ENCODE measurements around the gene KCNIP2. TPM values are rescaled to one million over a fixed set of nuclear protein-coding genes. Genes with fewer than 3 reads are reported as not detected.
A peak's percentile ranks its signal among the peaks of the same experiment; 100 is the strongest.

Gene KCNIP2
- total RNA-seq, 1 experiment from 2014 or later = 8.5 TPM

GRCh38 chr10:101830322-101831168 is 13.1 kb downstream of the KCNIP2 start (continued):
- TF ChIP-seq FOSL1 (IDR thresholded peaks at IDR 0.05; ENCODE audit: low read depth) (no peak), ELF1 (IDR thresholded peaks at IDR 0.05; ENCODE audit: borderline replicate concordance, low read depth) (no peak), POLR2A (IDR thresholded peaks at IDR 0.05; ENCODE audit: borderline replicate concordance, extremely low read depth, insufficient read depth, insufficient read length) (no peak), POLR2AphosphoS5 (IDR thresholded peaks at IDR 0.05; ENCODE audit: low read depth, low read length) (peak; percentile 30)

- POLR2A ChIA-PET = interaction anchor here (1.3 to 1.4 kb wide), 2 partner anchors 10 to 11 kb away, joined by 5 read pairs; partner anchors contain the start of gene OGA
- no peak for TF ChIP-seq ATF3 (IDR thresholded peaks at IDR 0.05)
- TF ChIP-seq, protein P1, sequence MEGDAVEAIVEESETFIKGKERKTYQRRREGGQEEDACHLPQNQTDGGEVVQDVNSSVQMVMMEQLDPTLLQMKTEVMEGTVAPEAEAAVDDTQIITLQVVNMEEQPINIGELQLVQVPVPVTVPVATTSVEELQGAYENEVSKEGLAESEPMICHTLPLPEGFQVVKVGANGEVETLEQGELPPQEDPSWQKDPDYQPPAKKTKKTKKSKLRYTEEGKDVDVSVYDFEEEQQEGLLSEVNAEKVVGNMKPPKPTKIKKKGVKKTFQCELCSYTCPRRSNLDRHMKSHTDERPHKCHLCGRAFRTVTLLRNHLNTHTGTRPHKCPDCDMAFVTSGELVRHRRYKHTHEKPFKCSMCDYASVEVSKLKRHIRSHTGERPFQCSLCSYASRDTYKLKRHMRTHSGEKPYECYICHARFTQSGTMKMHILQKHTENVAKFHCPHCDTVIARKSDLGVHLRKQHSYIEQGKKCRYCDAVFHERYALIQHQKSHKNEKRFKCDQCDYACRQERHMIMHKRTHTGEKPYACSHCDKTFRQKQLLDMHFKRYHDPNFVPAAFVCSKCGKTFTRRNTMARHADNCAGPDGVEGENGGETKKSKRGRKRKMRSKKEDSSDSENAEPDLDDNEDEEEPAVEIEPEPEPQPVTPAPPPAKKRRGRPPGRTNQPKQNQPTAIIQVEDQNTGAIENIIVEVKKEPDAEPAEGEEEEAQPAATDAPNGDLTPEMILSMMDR (IDR thresholded peaks at IDR 0.05 in 2 of 3, conservative IDR thresholded peaks at IDR 0.05 in 1 of 3; ENCODE audit: borderline replicate concordance in 1 of 3, insufficient read depth in 1 of 3, low read depth in 2 of 3, low read length in 2 of 3) = no peak
- no peak for TF ChIP-seq RAD21 (IDR thresholded peaks at IDR 0.05; ENCODE audit: low read depth)
- TF ChIP-seq, protein P2, sequence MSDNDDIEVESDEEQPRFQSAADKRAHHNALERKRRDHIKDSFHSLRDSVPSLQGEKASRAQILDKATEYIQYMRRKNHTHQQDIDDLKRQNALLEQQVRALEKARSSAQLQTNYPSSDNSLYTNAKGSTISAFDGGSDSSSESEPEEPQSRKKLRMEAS (IDR thresholded peaks at IDR 0.05) = no peak
- TF ChIP-seq POLR2AphosphoS5 (IDR thresholded peaks at IDR 0.05; ENCODE audit: low read depth, low read length) = no peak
- TF ChIP-seq, protein P3, sequence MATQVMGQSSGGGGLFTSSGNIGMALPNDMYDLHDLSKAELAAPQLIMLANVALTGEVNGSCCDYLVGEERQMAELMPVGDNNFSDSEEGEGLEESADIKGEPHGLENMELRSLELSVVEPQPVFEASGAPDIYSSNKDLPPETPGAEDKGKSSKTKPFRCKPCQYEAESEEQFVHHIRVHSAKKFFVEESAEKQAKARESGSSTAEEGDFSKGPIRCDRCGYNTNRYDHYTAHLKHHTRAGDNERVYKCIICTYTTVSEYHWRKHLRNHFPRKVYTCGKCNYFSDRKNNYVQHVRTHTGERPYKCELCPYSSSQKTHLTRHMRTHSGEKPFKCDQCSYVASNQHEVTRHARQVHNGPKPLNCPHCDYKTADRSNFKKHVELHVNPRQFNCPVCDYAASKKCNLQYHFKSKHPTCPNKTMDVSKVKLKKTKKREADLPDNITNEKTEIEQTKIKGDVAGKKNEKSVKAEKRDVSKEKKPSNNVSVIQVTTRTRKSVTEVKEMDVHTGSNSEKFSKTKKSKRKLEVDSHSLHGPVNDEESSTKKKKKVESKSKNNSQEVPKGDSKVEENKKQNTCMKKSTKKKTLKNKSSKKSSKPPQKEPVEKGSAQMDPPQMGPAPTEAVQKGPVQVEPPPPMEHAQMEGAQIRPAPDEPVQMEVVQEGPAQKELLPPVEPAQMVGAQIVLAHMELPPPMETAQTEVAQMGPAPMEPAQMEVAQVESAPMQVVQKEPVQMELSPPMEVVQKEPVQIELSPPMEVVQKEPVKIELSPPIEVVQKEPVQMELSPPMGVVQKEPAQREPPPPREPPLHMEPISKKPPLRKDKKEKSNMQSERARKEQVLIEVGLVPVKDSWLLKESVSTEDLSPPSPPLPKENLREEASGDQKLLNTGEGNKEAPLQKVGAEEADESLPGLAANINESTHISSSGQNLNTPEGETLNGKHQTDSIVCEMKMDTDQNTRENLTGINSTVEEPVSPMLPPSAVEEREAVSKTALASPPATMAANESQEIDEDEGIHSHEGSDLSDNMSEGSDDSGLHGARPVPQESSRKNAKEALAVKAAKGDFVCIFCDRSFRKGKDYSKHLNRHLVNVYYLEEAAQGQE (IDR thresholded peaks at IDR 0.05; ENCODE audit: low read depth) = no peak
- H3K4me2 ChIP-seq (ENCODE audit: low read length) = peak overlapping the region; percentile 95
- no peaks in the 10 kb centered on the region for H3K9me2 ChIP-seq (ENCODE audit: insufficient read depth)
- H3K4me3 ChIP-seq (replicated peaks in 1 of 2; ENCODE audit: low read depth in 1 of 2, low read length in 2 of 2) = peak overlapping the region in 1 of 2 experiments; percentile 58; a peak in 1 of 4 replicates
- no peak overlapping the region for H2AFZ ChIP-seq (ENCODE audit: low read depth, low read length, poor library complexity, severe bottlenecking)
- CTCF ChIA-PET = interaction anchor here (0.9 to 1.4 kb wide), 2 partner anchors 9 to 11 kb away, joined by 3 to 7 read pairs; no protein-coding TSS in a partner anchor
- BruUV-seq (replicated peaks) = no TSS peak
- no peaks in the 10 kb centered on the region for H3K79me2 ChIP-seq (ENCODE audit: insufficient read depth, low read length)
- intact Hi-C loops (cut with micrococcal nuclease) = no loop called here
- peak overlapping the region; percentile 67 for H3K9ac ChIP-seq (ENCODE audit: low read length)
- RAD21 ChIA-PET (ENCODE audit: low non-redundant PET in 1 of 2, low total read pairs in 2 of 2, uncharacterized antibody in 2 of 2, unreplicated experiment in 2 of 2) = no interaction called here
- no peaks in the 10 kb centered on the region for H4K20me1 ChIP-seq (ENCODE audit: insufficient read depth)
- no peaks in the 10 kb centered on the region for H3K9me3 ChIP-seq (ENCODE audit: control insufficient read depth in 1 of 2, insufficient read depth in 1 of 2, low read depth in 1 of 2, low read length in 2 of 2)
- DNase-seq (ENCODE audit: low read depth, low spot score) (no peak), ATAC-seq (no peak)
- H3K4me1 ChIP-seq (ENCODE audit: control insufficient read depth in 1 of 2, insufficient read depth in 2 of 2, low read length in 2 of 2) = peaks cover 17 to 30% of the 10 kb centered on the region in 2 experiments
- no peaks in the 10 kb centered on the region for H3K27me3 ChIP-seq (ENCODE audit: insufficient read depth, low read length)
- peak overlapping the region; percentile 93 for H3K27ac ChIP-seq (ENCODE audit: low read depth, low read length)
- H3K36me3 ChIP-seq (ENCODE audit: control insufficient read depth in 1 of 2, insufficient read depth in 2 of 2, low read length in 2 of 2) = no peaks in the 10 kb centered on the region
These were observed 13.9 kb downstream of the KCNIP2 start for GRCh38 chr10:101829561-101830315.

All from HCT116 (cell line).